ENCODE data around the gene CYTH4.
A peak's percentile ranks its signal among the peaks of the same experiment; 100 is the strongest.
"Not testable (repeated sequence)": the region's sequence is repeated elsewhere in the genome, so short reads cannot be mapped to it uniquely, and the experiment has no call there.

The CYTH4 gene

GRCh38 chr22:37282385-37282677, at the start of gene CYTH4:
Gene CYTH4 (plus strand): TSS chr22:37282508. CDS start chr22:37282570, 62 bp downstream.
- peak; percentile 89 to 91 for ATAC-seq

GRCh38 chr22:37233371-37233750, 48.9 kb upstream of the CYTH4 start:
- ATAC-seq, result not testable (repeated sequence)

GRCh38 chr22:37233751-37234631, 48.3 kb upstream of the CYTH4 start:
- ATAC-seq, result no peak

GRCh38 chr22:37234736-37235711, 47.3 kb upstream of the CYTH4 start:
- ATAC-seq, result no peak

GRCh38 chr22:37235897-37236607, 46.3 kb upstream of the CYTH4 start:
- ATAC-seq, result no peak

- ATAC-seq, result no peak
Observed at GRCh38 chr22:37237371-37238268, 44.7 kb upstream of the CYTH4 start.

GRCh38 chr22:37239336-37240239, 42.7 kb upstream of the CYTH4 start:
- no peak for ATAC-seq

GRCh38 chr22:37240240-37240940, 41.9 kb upstream of the CYTH4 start:
- ATAC-seq, result no peak

- ATAC-seq, result no peak
Observed at GRCh38 chr22:37240941-37241320, 41.4 kb upstream of the CYTH4 start.

GRCh38 chr22:37241351-37242142, 40.8 kb upstream of the CYTH4 start:
- ATAC-seq, result no peak

- peak; percentile 82 to 83 for ATAC-seq
Observed at GRCh38 chr22:37242395-37242918, 39.9 kb upstream of the CYTH4 start.

GRCh38 chr22:37243402-37244113, 38.8 kb upstream of the CYTH4 start:
- ATAC-seq, result no peak

- ATAC-seq, result peak; percentile 58 to 63
Observed at GRCh38 chr22:37244114-37244921, 38.0 kb upstream of the CYTH4 start, which contains the start of gene RAC2. Gene RAC2 (minus strand): TSS chr22:37244269. CDS start chr22:37244148, 121 bp downstream.

GRCh38 chr22:37244922-37245722, 37.2 kb upstream of the CYTH4 start:
- ATAC-seq, result no peak

GRCh38 chr22:37245740-37246139, 36.6 kb upstream of the CYTH4 start:
- no peak for ATAC-seq

- ATAC-seq, result peak; percentile 57 to 59
Observed at GRCh38 chr22:37248251-37248650, 34.1 kb upstream of the CYTH4 start.

All from activated CD4-positive, CD25-positive, alpha-beta regulatory T cell treated with anti-CD3 and anti-CD28 coated beads, Interleukin-2, amount 50 U/mL, for 24 hours (primary cell).